Left forelimb (tissue), 1 donor: ENCODE results near the gene OPRL1.

Source experiments
- DNase-seq: peaks from one replicate; pipeline ENCODE4 v3.0.0-alpha.2; 2018; ENCODE audit warnings: low spot score

OPRL1 gene

DNA sequence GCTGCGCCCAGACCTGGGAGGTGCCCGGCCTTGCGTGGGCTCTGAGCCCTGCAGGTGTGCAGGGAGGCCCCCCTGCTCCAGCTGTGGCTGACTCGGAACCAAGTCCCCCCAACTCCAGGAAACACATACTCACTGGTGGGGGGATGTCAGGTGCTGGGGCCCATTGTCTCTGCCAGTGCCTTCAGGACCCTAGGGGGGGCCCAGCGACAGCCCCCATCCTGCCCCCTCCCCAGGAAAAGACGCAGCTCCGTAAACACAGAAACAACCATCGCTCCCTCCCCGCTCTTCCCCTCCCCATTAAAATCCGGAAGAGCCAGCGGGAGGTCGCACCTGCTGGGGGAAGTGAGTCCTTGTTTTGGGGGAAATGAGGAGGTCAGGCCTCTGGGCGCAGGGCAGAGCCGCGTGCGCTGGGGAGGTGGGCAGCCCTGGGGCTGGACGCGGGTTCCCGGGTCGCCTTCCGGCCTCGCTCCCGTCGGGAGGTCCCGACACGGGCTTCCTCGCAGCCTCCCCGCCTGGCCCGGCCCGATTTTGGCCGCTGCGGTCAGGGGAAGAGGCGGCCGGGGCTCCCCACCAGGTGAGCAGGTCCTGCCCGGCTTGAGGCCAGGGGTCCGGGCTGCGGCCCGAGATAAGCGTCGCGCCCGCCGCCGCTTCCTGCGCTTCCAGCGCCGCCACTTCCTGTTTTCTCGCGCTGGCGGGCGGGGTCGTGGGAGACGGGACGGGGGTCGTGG lies 37.7 kb upstream of the OPRL1 start:
- DNase-seq, result no peak

DNA sequence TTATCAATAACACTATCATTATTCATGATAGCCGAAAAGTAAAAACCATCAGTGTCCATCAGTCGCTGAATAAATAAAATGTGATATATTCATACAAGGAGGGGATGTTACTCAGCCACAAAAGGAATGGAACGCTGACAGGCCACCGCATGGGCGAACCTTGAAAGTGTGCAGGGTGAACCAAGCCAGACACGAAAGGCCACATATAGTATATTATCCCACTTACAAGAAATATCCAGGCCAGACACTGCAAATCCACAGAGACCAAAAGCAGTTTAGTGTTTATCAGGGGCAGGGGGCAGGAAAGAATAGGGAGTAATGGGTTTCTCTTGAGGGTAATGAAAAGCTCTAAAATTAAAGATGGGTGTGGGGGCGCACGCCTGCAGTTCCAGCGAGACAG lies 36.1 kb upstream of the OPRL1 start:
- DNase-seq, result no peak

DNA sequence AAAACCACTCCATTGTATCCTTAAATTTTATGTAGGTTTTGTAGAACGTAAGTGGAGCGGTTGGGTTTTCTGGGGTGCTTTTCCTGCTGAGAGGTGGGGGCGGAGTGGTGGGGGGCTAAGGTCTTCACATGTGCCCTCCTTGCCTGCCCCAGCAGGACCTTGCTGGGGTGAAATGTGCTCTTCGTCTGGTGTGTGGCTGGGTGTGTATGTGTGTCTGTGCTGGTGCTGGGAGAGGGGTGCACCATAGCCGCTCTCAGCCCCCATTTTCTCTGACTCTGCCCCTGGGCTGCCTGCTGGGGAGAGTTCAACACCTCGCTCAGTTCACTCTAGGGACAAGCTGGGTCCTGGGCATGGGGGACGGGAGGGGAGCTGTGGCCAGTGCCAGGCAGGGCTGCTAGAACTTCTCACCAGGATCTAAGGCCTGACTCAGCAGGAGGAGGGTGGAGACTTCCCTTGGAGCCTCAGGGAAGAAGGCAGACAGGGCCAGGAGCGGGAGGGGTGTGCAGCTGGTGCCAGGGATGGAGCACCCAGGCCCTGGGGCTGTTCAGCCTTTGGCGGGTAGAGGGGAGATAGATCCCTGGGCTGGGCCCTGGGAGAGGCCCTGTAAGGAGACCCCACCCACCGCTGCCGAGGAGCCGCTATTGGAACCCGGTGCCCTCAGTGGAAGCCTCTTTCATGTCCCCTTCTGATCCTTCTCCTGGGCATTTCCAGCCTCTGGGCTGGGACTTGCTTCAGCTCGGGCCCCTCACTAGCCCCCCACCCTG lies 35.2 kb upstream of the OPRL1 start:
- DNase-seq, result no peak

DNA sequence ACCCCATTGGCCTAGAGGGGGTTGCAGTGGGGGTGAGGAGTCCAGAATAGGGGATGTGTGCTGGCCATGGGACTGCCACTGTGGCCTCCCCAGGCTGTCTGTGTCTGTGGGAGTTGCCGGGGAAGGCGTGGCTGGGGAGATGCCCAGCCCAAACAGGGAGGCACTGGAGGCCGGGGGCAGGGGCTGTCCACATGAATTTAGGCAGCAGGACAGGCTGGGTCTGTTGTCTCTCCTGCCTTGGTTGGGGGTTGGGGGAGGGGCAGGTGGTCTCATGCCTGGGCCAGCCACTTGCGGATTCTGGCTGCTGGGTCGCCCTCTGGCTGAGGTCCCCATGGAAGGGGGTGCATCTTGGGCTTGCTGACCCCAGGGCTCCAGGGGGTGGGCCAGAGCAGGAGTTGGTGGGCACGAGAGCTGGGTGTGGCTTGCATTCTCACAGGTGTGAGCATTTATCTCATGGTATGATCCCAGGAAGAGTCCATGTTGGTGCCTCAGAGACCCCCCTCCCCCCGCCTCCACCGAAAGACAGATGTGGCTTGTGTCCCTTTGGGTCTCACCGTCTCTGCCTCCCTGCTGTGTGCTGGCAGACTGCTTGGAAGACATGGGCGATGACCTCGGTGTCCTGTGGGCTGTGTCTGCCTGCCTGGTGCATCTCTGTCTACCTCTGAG lies 34.4 kb upstream of the OPRL1 start:
- no peak for DNase-seq

DNA sequence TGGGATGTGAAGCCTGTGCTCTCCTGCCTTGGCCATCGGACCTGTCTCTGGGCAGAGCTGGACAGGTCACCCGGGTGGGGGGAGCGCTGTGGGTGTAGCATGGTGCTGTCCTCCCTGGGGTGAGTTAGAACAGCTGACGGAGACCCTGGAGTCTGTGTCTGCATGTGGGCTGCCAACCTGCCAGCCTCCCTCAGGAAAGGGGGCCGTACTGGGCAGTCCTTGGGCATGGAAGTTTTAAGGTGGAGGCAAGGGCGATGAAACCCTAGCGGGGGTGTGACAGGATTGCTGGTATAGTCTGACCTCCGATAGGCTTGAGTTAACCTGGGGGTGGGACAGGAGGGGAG lies 32.9 kb upstream of the OPRL1 start:
- DNase-seq, result no peak

DNA sequence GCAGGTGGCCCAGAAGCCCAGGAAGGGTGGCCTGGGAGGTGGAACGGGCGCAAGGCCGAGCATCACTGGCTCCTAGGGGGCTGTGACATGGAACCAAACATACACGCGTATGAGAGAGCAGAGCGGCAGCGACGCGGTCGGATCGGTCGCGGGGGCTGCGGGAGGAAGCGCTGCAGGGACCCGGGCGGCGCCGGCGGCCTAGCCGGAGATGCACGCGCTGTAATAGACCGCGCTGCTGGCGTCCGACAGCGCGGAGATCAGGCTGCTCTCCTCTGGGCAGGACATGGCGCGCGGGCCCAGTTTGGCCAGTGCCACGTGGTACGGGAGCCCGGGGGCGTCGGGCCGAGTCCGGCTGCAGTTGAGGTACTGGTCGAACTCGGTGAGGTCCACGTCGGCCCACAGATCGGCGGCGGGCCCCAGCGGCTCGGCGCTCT lies 31.9 kb upstream of the OPRL1 start:
- no peak for DNase-seq

DNA sequence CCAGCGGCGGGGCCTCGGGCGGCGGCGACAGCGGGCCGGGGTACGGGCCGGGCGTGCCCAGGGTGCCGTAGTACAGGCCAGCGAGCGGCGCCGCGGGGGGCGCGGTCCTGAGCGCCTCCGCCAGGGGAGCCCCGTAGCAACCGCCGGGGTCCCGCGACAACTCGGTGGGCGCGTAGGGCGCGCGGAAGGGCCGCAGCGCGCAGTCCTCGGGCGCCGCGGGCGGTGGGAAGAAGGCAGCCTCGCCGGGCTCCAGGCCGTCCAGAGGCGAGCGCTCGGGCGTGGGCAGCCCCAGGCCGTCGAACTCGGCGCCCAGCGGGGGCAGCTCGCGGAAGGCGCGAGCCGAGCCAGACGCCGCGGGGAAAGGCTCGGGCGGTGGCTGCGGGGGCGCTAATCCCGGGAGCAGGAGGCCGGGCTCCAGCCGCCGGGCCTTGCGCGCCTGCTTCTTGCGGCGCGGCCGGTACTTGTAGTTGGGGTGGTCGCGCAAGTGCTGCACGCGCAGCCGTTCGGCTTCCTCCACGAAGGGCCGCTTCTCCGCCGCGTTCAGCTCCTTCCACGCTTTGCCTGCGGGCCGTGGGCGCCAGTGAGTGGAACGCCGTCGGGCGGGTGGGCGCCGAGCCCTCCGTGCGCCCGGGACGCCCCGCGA lies 31.4 kb upstream of the OPRL1 start:
- DNase-seq, result no peak

DNA sequence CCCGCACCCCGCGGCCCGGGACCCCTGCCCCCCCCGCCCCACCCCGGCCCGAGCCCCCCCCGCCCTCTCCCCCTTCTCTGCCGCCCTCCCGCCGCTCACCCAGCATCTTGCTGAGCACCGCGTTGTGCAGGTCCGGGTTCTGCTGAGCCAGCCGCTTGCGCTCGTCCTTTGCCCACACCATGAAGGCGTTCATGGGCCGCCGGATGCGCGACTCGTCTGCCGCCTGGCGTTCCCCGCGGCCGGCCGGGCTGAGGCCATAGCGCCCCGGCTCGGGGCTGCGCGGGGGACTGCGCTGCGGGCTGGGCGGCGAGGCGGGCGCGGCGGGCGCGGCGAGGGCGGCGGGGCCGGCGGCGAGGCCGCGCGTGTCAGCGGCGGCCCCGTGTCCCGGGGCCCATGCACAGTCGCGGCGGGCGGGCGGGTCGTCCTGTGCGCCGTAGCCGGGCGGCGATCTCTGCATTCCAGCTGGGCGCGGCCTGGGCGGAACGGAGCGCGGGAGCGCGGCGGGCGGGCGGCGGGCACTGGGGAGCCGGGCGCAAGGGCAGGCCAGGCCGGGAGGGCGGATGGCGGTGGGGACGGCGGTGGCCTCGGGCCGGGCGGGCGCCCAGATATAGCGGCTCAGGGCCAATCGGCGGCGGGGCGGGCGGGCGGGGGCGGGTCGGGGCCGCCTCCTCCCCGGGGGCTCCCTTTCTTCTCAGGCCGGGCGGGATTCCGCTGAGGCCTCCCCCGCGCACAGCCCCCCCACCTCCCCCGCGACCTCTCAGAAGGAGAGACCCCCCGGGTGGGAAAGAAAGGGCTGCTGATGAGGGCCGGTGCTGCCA lies 30.6 kb upstream of the OPRL1 start, which contains the start of gene SOX18:
SOX18 (minus strand) TSS at position 580 of the 818 bp plus-strand sequence; CDS start at position 457, 123 bp downstream.
- DNase-seq, result no peak

DNA sequence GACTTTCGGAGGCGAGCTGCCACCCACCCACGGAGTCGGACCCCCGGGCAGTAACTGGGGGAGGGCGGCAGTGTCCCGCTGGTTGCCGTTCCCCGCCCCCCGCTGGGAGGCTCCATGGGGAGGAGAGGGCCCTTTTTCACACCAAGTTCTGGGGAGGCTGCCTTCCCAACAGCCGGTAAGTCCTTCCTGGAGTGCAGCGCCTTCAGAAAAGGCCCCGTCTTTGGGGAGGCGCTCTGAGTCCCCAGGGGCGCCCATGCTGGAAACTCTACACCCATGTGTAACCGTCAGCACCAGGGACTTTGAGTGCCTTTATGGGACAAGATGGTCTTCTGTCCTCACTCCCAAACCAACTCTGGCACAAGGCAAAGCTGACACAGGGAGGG lies 30.0 kb upstream of the OPRL1 start:
- DNase-seq, result no peak

DNA sequence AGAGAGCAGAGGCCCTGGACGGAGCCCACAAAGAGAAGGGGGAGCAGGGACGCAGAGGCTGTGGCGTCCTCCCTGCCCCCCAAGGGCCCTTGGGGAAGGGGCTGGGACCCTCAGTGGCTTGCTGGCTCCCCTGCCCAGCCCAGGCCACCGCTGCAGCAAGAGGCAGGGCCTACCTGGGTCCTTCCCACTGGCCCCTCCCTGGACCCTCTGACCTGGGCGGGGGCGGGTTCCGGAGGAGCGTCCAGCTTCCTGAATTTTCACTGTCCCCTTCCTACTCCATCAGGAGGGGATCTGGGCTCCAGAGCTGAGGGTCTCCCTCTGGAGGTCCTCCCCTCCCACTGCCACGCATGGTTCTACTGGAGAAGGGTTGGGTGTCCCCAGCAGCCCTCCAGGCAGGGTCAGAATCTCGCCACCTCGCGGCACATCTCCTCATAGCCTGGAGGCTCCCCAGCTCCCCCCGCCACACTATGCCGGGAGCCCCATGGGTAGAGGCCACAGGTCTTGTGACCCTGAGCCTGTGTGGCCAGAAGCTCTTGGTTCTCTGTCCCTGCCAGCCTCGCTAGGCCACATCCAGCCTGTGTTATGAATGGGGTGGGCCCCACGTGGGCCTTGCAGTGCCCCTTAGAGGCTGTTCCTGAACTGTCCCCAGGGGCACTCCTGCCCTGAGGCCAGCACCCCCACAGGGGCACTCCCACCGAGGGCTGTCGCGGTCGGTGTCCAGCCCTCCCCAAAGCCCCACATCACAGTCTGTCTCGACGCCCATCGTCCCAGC lies 29.4 kb upstream of the OPRL1 start:
- no peak for DNase-seq

DNA sequence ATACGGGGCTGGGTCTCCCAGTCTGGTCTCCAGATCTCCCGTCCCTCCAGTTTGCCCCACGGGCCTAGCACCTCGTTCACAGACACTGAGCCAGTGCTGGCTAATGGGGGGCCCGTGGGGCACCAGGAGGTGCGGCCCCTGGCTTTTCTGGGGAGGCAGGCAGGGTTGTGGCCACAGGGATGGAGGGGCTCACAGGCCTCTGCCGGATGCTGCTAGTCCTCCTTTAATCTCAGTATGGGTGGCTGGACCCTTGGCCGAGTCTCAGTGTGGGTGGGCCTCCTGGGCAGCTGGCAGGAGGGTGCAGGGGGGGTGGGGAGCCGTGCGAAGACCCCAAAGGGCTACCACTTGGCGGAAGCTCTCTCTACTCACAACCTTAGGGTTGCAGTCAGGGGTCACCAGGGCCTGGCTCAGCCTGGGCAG lies 28.8 kb upstream of the OPRL1 start:
- DNase-seq, result no peak

DNA sequence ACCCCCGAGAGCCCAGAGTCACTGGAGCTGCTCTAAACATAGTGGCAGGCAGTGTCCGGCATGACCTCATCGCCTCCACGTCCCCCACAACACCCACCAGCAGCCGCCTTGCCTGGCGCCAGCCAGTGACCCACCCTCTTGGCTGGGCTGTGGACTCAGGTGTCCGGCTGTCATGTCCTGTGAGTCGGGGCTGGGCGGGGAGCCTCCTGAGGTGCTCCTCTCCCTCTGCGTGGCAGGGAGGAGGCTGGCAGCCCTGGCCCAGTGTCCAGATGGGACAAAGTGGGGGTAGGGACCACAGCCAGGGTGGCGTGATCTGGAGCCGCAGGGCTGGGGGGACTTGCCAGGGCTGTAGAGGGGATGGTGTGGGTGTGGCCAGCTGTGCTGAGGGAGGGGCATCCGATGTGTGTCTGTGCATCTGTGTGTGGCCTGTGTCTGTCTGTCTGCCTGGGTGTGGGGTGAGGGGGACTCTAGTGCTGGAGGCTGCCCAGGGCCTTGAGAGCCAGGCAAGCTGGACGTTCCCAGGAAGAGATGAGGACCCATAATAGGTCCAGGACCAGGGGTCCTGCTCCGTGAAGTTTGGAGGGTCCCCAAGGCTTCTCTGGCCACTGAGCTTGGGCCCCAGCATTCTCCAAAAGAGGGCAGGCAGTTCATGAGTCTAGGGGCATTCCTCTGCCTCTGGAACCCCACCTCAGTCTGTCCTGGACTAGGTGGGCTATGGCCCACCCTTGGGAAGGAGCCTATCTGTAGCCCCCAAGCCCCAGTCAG lies 28.1 kb upstream of the OPRL1 start:
- no peak for DNase-seq

DNA sequence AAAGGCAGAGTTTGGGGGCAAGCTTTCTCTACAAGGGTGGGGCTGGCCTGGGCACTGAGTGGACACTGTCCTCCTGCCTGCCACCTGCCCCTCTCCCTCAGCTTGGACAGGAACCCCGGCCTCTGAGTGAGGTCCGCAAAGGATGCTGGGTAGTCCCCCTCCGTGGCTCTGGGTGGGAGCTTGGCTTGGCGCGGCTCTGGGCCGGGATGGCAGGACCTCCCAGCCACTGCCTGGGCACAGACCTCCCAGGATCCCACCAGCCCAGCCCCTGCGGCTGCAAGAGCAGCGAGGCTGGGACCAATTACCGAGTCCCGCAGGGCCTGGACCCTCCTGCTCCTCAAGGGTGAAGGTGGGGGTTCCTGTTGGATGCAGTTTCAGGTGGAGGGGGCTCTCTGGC lies 27.6 kb upstream of the OPRL1 start:
- no peak for DNase-seq

DNA sequence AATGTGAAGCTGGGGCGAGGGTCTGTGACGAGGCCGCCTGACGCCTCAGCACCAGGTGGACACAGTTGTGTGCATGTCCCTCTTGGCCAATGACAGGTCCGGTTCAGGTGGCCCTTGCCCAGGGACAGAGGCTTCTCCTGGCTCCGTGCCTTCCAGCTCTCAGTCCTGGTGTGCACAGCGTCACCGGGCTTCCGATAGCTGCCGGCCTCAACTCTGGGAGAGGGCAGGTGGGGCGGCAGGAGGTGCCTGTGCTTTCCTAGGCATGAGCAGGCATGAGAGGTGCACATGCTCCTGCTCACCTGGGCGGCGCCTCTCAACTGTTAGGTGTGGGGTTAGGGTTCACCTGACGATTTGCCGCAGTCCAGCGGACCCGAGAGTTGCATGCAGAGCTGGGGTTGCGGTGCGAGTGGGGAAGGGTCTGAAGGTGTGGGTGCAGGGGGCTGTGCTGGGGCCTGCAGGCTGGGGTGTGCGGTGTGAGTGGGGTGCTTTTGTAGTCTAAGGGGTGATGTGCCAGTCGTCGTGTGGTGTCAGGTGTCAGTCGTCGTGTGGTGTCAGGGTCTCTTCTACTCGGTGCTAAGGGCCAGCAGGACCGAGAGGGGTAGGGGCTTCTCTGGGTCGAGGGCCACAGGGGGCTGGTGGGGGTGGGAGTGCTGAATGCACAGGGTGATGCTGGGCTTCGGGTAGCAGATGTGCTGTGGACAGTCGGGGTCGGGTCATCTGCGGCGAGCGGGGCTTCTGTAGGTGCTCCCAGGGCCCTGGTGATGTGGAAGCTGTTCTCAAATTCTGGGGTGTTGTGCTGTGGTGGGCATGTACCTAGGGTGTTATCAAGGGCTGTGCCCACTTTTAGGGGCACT lies 26.7 kb upstream of the OPRL1 start:
- DNase-seq, result no peak

DNA sequence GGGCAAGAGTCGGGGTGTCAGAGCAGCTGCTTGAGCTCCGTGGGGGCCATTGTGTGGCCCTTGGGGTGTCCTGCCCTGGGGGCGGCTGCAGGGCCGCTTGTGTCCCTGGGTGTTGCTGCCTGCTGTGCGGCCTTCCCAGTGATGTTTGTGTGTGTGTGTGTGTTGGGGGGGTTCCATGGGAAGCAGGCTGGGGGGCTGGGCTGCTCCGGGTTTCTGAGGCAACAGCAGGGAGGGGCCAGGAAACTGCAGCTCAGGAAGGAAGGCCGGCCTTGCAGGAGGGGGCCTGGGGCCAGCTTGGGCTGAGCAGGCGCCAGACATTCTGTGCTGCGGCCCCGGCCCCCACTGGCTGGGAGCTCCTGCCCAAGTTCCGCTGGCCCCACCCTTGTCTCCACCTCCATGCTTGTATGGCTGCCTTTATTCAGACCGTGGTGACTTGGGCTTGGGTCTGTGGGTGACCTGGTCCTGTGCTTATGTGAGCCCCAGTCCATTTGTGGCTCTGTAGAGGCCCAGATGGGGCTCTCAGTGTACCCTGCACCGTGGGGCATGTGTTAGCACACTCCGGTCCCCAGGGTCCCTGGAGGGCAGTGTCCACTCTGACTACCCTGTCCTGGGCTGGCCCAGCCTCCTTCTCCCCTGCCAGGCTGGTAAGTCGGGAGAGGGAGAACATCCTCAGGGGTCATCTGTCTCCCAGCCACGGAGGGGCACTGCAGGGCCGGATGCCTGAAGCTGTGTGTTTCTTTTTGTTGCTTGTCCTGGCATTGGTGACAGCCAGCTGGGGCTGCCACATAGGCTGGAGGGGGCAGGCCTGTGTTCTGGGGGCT lies 25.8 kb upstream of the OPRL1 start:
- DNase-seq, result peak; percentile 78

DNA sequence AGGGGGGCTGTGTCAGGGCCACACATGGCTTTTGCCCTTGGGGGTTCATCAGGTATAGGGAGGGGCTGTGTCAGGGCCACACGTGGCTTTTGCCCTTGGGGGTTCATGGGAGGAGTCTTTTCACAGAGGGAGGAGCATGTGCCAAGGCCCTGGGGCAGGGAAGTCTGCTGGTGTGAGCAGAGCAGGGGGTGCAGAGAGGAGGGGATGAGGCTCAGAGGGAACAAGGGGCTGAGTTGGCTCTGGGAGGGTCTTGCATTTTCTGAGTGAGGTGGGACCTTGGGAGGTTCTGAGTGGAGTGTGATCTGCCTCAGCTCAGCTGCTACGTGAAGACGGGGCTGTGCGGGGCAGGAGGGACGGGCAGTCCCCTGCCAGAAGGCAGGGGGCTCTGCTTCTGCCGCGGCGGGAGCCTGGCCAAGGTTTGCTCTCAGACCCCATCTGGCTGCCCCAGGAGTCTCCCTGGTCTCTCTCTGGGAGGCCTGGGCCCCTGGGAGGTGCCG lies 24.4 kb upstream of the OPRL1 start:
- no peak for DNase-seq

DNA sequence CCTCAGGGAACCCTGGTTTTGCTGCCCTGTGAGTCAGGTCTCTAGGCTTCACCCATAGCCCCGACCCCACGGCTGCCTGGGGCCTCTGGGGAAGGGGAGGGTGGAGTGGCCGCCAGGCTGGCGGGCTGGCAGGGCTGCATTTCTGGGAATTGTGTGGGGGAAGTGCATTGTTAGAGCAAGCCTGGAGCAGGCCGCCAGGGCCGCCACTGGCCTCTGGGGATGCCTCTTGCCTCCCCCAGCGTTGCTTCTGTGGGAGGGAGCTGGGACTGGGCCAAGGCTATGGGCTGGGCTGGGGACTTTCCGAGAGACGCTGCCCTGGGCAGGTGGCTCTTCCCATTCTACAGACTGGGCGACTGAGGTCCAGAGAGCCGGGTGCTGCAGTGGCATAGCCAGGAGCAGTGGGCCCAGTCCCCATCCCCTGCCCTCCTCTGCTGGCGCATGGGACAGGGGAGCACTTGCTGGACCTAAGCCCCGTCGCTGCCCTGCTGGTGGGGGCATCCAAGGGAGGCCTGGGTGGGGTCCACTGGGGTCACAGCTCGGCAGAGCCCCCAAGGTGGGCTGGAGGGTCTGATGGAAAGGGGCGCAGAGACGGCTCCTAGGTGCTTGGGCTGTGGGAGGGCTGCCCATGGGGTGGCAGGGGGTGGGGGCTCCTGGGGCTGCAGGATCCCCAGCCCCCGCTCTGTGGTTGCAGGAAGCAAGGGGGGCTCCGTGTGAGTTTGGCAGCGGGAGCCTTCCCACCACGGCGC lies 23.8 kb upstream of the OPRL1 start:
- DNase-seq, result no peak

DNA sequence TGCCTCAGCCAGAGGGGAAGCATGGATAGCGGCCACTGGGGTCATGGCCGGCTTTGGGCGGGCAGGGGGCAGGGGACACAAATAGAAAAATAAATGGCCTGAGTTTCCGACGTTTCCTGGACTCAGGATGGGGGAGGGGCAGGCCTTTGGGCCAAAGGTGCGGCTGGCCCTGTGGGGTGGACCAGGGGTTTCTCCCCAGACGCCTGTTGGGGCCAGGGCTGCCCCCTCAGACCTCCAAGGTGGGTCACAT lies 23.3 kb upstream of the OPRL1 start:
- DNase-seq, result no peak
